Amniotic stem cell (primary cell): Measurements from ENCODE around the gene LARGE1.

Source experiments
- DNase-seq: peaks from one replicate; lab custom pipeline; 2025; lab: John Stamatoyannopoulos, UW

LARGE1 gene

DNA sequence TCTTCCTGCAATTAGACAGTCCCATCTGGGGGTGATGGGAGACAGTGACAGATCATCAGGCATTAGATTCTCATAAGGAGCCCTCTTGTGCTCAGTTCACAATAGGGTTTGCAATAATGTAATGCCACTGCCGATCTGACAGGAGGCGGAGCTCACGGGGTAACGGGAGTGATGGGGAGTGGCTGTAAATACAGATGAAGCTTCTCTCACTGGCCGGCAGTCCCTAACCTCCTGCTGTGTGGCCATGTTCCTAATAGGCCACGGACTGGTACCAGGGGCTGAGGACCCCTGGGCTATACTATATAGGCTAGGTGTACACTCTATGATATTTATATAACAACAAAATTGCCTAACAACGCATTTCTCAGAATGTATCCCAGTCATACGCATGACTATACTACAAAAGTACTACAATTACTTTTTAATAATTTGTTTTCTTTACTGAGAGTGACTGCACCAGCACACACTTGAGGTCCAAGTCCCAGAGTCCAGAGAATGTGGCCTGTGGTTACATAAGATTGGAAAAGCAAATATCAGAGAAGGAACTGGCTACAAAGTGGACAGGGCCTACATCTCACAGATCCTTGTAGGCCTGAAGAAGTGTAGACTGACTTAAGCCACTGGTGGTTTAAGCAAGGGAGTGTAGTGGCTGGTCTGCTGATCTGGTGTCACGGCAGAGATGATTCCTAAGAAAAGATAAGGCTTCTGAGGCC is 200.0 kb downstream of the LARGE1 start:
- DNase-seq: no peak

GRCh38 chr22:33717694-33718396 is 202.4 kb downstream of the LARGE1 start:
- DNase-seq: no peak

DNA sequence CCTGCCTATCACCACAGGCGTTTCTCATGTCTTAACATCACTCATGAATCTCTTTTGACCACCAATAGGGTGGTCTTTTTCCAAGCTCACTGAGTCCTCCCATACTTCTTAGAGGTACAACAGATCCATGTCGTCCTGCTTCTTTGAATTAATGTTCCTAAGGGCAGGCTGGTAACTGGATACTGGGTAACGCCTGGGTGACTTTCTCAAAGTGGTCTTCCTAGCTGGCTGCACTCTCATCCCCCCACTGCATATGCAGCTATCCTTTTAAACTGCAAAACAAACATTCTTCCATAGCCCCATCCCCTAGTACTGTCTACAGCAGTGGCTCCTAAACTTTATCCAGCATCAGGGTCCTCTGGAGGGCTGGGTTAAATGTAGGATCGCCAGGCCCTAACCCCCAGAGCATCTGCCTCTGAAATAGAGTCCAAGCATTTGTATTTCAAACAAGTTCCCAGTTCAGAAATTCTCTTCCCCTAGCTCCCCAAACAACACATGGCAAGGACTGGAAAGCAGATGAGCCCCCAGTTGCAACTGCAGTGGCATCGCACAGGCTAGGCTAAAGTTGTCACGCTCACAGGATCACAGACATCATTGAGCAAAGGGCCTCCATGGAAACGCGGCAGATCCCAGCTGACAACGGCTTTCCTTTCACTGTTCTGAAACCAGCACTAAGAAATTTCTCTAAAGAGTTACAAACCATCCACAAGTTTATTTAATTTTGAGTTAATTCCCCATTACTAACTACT is 204.9 kb downstream of the LARGE1 start:
- no peak for DNase-seq

DNA sequence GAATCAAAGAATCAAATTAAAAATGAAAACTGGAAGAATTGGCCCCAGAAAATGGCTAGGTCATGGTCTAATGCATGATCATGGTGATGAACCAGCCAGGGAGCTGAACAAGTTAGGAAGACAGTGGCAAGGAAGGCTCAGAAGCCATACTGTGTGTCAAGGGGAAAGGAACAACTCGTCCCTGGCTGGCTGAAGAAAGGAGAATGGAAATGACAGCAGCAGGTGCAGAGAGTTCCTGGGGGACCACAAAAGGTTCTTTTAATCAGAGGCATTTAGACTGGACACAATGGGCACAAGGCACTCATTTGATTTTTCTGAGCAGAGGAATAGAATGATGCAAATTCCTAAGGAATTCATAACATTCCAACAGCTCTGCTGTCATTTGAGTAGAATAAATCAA is 209.9 kb downstream of the LARGE1 start:
- DNase-seq: no peak

GRCh38 chr22:33707581-33707980 is 212.7 kb downstream of the LARGE1 start:
- DNase-seq: no peak

- no peak for DNase-seq
Measured at GRCh38 chr22:33706100-33706499, 214.2 kb downstream of the LARGE1 start.

- no peak for DNase-seq
Measured at GRCh38 chr22:33699176-33699575, 221.1 kb downstream of the LARGE1 start.

- no peak for DNase-seq
Measured at GRCh38 chr22:33697640-33698039, 222.6 kb downstream of the LARGE1 start.

- no peak for DNase-seq
Measured at GRCh38 chr22:33691057-33691630, 229.1 kb downstream of the LARGE1 start.

DNA sequence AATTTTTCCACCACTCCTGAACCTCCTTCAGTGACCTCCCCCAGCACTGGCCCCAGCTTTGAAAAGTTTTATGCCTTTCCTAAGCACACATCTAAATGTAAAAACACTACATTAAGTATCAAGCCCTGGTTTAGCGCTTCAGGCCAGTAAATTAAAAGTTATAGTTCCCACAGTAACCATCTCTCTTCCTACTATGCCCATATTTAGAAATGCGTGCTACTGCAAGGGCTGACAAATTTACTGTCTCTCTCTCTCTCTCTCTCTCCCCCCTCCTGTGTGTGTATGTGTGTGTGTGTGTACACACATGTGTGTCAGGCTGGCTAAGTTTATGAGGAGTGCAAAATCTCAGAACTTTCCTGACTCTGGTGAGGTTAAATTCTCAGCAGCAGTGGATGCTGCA is 231.4 kb downstream of the LARGE1 start:
- DNase-seq: no peak

DNA sequence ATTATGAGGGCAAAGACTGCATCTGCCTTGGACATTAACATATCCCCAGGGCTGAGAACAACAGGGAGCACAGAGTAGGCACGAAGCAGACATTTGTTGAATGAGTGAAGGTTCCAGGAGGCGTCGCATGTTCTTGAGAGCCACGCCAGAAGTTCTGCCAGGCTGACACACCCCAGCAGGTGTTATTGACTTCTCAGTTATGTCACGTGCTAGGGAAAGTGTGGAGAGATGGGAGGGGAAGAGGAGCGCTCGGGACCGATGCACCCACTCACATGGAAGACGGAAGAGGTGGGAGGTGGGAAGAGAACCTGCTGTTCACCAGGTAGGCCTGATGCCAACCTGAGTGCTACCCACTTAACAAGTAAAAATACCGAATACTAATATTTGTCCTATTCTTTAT is 232.8 kb downstream of the LARGE1 start:
- no peak for DNase-seq

GRCh38 chr22:33684087-33684486 is 236.2 kb downstream of the LARGE1 start:
- DNase-seq: no peak

- DNase-seq: no peak
Measured at GRCh38 chr22:33682927-33683326, 237.3 kb downstream of the LARGE1 start.

GRCh38 chr22:33680632-33681031 is 239.6 kb downstream of the LARGE1 start:
- DNase-seq: no peak

- no peak for DNase-seq
Measured at GRCh38 chr22:33678523-33678922, 241.8 kb downstream of the LARGE1 start.

DNA sequence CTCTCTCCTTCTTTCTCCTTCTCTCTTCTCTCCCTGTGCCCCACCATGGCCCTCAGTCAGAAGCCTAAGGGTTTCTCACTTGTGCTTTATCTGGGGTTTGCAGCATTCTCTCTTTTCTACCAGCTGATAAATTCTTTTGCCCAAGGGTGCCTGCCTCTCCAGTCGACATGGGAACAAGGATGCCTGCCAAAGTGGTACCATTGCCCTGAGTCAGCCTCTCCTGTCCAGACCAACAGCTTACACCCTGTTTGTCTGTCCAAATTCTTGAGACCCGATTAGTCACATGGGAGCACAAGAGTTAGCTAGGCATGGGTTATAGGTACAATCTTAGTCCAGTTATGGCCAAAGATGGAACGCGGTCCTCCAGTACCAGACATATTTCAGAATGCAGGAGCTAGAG is 242.7 kb downstream of the LARGE1 start:
- DNase-seq: no peak

DNA sequence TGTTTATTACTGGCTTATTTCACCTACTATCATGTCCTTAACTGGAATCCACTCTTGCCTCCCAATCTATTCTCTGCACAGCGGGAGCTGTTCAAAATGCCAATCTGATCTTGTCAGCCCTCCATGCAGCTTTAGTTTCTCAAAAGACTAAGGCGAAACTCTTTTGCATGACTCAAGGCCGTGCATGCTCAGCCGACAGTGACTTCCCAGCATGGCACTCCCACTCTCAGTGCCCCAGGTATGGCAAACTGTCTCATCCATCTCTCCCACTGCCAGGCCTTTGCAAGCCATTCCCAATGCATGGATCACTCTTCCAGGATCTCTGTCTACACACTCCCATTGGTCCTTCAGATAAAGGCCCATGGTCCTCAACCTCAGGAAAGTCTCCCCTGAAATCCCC is 245.9 kb downstream of the LARGE1 start:
- no peak for DNase-seq

GRCh38 chr22:33669746-33670145 is 250.5 kb downstream of the LARGE1 start:
- DNase-seq: no peak

GRCh38 chr22:33666961-33667619 is 253.2 kb downstream of the LARGE1 start:
- DNase-seq: no peak

DNA sequence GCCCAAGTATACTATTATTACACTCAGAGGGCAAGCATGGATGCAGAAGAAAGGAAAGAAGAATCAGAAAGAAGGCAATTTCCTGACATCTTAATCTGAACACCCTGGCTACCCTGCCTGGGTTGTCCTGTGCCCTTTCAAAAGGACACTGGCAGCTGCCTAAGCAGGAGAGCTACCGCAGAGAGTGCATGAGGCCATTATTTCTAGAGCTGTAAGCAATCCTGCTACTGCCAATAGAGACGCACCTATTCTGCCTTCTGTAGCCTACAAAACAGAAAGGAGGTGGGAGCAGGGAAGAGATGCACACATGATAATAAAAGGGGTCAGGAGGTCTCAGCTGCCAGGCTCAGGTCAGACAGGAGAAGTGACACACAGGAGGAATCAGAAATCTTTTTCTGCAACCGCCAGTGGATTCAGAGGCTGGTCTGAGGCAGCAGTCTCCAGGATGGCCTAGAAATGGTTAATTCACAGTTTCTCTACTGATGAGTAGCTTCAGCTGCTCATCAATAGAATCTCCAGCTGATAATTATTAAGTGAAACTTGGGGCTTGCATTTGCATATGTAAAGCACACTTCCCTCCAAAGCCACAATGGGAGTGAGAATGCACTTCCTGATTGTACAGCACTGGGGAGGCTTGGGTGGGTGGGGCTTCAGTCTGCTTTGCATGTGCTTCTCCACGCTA is 253.9 kb downstream of the LARGE1 start:
- no peak for DNase-seq

DNA sequence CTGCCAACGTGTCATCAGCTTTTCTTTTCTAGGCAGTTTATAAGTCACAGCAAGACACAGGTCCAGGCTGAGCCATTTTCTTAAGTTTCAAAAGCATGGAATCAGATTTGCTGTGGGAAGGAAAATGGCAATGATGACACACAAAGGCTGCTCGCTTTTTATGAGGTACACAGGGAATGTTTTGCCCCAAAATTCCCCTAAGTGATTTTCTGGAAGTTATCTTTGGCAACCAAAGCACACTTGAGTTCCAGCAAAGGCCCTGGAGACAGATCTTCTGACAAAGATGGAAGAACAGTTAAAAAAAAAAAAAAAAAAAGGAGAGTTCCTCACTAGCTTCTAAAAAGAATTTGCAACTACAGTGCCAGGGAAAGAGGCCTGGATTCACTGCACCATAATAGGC is 260.8 kb downstream of the LARGE1 start:
- no peak for DNase-seq

DNA sequence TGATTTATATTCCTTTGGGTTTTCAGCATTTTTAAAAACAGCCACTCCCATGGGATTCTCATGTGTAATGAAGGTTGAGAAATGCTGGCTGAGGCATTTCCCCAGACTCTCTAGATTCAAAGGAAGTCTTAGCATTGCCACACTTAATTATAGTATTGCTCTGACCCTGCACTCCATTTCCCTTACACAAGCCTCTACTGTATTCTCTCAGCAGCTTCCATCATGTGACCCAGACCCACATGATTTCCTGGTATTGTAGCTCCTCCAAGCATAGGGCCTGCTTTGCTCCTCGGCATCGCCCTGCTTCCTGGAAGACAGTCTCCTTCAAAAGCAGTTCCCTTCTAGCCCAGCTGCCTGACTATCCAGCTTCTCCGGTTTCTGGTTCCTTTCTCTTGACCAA is 261.5 kb downstream of the LARGE1 start:
- DNase-seq: no peak
